Body of pancreas (tissue), 4 donors: Measurements from ENCODE around the gene SLC4A7. TPM values are rescaled to one million over a fixed set of nuclear protein-coding genes. Genes with fewer than 3 reads are reported as not detected.
"Not testable (repeated sequence)": the region's sequence is repeated elsewhere in the genome, so short reads cannot be mapped to it uniquely, and the experiment has no call there.

Experiments
- ATAC-seq: fragments of 150-250 bp; one replicate; pipeline ENCODE4 v1.9.1; 2016
- DNase-seq, 4 donors: peaks; one replicate each; pipeline ENCODE4 v3.0.0-alpha.2; 2019
- H3K27ac ChIP-seq, 4 donors: fragments of 200-600 bp; sonication (generic); 1 replicate in 3 of 4; 2 replicates in 1 of 4; pipeline versions ENCODE4 v1.5.1 to v1.6.1; 2016 to 2019; ENCODE audit warnings: mild to moderate bottlenecking in 1 of 4, mixed read lengths in 1 of 4, moderate library complexity in 1 of 4
- H3K27me3 ChIP-seq, 2 donors: fragments of 200-600 bp; sonication (generic); one replicate each; pipeline ENCODE4 v1.6.0; 2016; ENCODE audit warnings: mild to moderate bottlenecking in 1 of 2
- H3K36me3 ChIP-seq, 2 donors: fragments of 200-600 bp; sonication (generic); replicated peaks in 1 of 2; 2 replicates each; pipeline ENCODE4 v1.5.1; 2016; ENCODE audit warnings: low read depth in 2 of 2; ENCODE audit not compliant: insufficient read depth in 1 of 2
- H3K4me1 ChIP-seq: fragments of 200-600 bp; sonication (generic); one replicate; pipeline ENCODE4 v1.6.0; 2016
- H3K4me3 ChIP-seq, 2 donors: fragments of 200-600 bp; sonication (generic); 1 replicate in 1 of 2; 2 replicates in 1 of 2; pipeline ENCODE4 v1.5.1; 2016 to 2019
- H3K9me3 ChIP-seq, 3 donors: fragments of 200-600 bp; sonication (generic); 1 replicate in 2 of 3; 2 replicates in 1 of 3; pipeline ENCODE4 v1.5.1; 2016
- POLR2A ChIP-seq, 3 donors: fragments of 450-650 bp; IDR thresholded peaks; one replicate each; pipeline ENCODE4 v1.6.1; 2016; ENCODE audit warnings: antibody characterized with exemption in 3 of 3, mild to moderate bottlenecking in 2 of 3
- WGBS, 2 donors: methylation state at CpG; one replicate each; pipeline ENCODE4 v1.1.5; 2017; 5-methylcytosine and 5-hydroxymethylcytosine counted together
- intact Hi-C: fragments of 100-400 bp; cut with DNase I; formaldehyde crosslinking; loops from one replicate; pipeline ENCODE4 v1.15.1; 2023
- total RNA-seq, 2 donors: library from RNA; depleted of rRNA; stranded (reverse); fragments of >200 nt; gene quantifications; one replicate each; pipeline ENCODE4 v1.1.0, GENCODE V29; 2016
- TF ChIP-seq, protein P1 (sequence below), 7 experiments: fragments of 450-650 bp in 4 of 7; fragments of 200-600 bp in 3 of 7; sonication (generic) in 3 of 7; IDR thresholded peaks; one replicate each; pipeline ENCODE4 v1.5.1; 2016 to 2019; ENCODE audit warnings: antibody characterized with exemption in 7 of 7

The SLC4A7 gene
- total RNA-seq, 2 donors from 2014 or later, result 10.1 to 12.9 TPM

DNA sequence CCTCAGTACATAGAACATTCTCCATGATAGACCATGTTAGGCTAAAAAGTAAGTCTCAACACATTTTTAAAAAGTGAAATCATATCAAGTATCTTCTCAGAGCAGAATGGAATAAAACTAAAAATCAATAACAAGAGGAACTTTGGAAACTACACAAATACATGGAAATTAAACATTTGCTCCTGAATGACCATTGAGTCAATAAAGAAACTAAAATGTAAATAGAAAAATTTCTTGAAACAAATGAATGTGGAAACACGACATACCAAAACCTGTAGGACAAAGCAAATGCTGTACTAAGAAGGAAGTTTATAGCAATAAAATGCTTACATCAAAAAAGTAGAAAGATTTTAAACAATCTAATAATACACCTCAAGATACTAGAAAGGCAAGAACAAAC is 148.6 kb downstream of the SLC4A7 start:
- ATAC-seq (no peak), DNase-seq (no peak)
- Histone ChIP-seq H3K9me3 (peaks cover 0 to 4% (median 0%) of the 10 kb centered on the region in 3 donors), H3K4me3 (no peak overlapping the region), H3K36me3 (no peaks in the 10 kb centered on the region), H3K27ac (no peak overlapping the region), H3K4me1 (no peaks in the 10 kb centered on the region), H3K27me3 (no peaks in the 10 kb centered on the region)
- TF ChIP-seq, protein P1, sequence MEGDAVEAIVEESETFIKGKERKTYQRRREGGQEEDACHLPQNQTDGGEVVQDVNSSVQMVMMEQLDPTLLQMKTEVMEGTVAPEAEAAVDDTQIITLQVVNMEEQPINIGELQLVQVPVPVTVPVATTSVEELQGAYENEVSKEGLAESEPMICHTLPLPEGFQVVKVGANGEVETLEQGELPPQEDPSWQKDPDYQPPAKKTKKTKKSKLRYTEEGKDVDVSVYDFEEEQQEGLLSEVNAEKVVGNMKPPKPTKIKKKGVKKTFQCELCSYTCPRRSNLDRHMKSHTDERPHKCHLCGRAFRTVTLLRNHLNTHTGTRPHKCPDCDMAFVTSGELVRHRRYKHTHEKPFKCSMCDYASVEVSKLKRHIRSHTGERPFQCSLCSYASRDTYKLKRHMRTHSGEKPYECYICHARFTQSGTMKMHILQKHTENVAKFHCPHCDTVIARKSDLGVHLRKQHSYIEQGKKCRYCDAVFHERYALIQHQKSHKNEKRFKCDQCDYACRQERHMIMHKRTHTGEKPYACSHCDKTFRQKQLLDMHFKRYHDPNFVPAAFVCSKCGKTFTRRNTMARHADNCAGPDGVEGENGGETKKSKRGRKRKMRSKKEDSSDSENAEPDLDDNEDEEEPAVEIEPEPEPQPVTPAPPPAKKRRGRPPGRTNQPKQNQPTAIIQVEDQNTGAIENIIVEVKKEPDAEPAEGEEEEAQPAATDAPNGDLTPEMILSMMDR (IDR thresholded peaks at IDR 0.05), result no peak
- TF ChIP-seq POLR2A (IDR thresholded peaks at IDR 0.05), result no peak
- WGBS, 2 donors, result 18% methylated on average over 1 of the region's 1 CpG
- intact Hi-C loops, result no loop called here

DNA sequence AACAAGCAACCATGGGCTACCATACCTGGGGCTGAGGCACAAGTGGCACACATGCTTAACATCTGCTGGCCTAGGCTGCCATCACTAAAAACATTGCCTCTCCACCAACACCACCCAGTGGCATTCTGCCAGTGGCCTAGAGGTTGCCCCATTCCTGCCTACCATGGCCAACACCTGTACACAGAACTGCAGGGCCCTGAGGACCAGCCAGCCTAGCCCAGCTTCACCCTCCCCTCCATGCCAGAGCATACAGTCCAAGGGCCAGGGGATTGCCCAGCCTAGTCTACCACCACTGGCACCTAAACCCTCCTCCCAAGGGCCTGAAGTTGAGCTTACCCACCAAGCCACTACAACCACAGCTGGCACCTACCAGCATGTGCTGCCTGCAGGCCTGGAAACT is 150.3 kb downstream of the SLC4A7 start:
- no peaks in the 10 kb centered on the region for H3K9me3 ChIP-seq
- no peaks in the 10 kb centered on the region for H3K36me3 ChIP-seq
- H3K27me3 ChIP-seq, result no peaks in the 10 kb centered on the region
- no peak for DNase-seq
- no peak overlapping the region for H3K4me3 ChIP-seq
- no peak for ATAC-seq
- intact Hi-C loops, result no loop called here
- TF ChIP-seq, protein P1 (IDR thresholded peaks at IDR 0.05), result no peak
- TF ChIP-seq POLR2A (IDR thresholded peaks at IDR 0.05), result no peak
- no peak overlapping the region for H3K27ac ChIP-seq
- no peaks in the 10 kb centered on the region for H3K4me1 ChIP-seq

DNA sequence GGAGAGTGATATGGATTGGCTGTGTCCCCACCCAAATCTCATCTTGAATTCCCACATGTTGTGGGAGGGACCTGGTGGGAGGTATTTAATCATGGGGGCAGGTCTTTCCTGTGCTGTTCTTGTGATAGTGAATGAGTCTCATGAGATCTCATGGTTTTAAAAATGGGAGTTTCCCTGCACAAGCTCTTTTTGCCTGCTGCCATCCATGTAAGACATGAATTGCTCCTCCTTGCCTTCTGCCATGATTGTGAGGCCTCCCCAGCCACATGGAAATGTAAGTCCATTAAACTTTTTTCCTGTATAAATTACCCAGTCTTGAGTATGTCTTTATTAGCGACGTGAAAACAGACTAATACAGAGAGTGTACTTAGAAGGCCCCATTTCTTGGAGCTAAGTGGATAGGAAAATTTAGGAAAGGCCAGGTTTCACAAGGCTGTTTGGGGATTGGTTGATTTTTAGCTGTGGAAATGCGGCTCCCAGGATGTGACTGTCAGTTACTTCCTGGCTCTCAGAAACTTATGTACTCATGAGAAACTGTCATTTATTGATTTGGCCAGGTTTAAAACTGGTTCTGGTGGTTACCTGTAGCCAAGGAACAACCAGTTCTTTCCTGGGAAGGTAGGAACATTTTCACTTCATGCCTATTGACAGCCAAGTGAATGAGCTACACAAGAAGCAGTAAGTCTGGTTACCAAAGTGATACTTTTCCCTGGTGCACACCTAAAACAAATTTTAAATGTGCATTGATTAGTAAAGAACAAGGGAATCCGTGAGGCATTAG is 155.0 kb downstream of the SLC4A7 start:
- not testable (repeated sequence) for H3K36me3 ChIP-seq, H3K9me3 ChIP-seq, H3K4me3 ChIP-seq, H3K27ac ChIP-seq, ATAC-seq, H3K4me1 ChIP-seq, H3K27me3 ChIP-seq, DNase-seq
- WGBS, 2 donors, result 89 to 90% methylated on average over 4 of the region's 4 CpGs
- intact Hi-C loops, result loop anchor here (10.0 kb wide), 1 partner anchor 326 kb away; no protein-coding TSS in a partner anchor

DNA sequence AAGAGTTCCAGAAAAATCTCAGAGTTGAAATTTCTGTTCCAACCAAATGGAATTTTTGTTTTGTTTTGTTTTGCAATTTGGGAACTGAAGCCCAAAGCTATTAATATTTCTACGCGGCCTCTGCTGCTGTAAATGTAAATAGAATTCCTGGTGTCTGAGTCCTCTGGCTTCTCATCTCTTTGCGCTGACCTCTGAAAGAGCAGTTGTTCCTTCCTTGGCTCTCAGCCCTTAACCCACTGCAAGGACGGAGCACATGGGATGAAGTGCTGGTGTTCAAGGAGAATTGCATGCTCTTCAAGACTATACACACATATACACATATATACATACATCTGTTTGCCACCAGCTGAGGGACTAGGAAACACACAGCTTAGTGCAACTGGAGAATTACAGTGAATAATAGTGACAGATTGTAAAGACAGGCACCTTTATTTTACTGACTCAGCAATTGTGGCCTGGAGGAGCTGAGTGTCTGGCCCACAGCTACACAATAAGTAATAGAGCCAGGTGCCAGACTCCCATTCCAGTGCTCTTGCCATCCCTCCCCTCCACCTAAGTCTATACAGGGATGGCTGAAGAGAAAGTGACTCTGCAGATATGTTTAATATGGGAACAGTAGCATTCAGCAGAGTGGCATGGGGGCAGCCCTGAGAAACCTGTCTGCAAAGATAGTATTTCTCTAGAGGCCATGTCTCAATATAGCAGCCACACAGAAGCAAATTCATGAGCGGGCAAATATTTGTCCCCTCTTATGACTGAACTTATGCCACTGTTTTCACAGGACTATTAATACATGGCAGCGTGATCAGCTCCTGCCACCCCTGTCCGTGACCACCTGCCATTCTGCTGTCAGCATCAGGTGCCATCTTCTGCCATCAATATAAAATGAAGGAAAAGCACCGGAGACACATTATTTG is 157.3 kb downstream of the SLC4A7 start:
- 69 to 72% methylated on average over 8 of the region's 8 CpGs for WGBS, 2 donors
- TF ChIP-seq, protein P1 (IDR thresholded peaks at IDR 0.05), result no peak
- TF ChIP-seq POLR2A (IDR thresholded peaks at IDR 0.05), result no peak
- intact Hi-C loops, result loop anchor here (10.0 kb wide), 1 partner anchor 328 kb away; no protein-coding TSS in a partner anchor
- ATAC-seq (no peak), DNase-seq (peak in 2 of 4 donors; percentile 9 to 28)
- Histone ChIP-seq H3K9me3 (no peaks in the 10 kb centered on the region), H3K4me1 (no peaks in the 10 kb centered on the region), H3K27ac (no peak overlapping the region), H3K27me3 (no peaks in the 10 kb centered on the region), H3K36me3 (no peaks in the 10 kb centered on the region), H3K4me3 (no peak overlapping the region)

DNA sequence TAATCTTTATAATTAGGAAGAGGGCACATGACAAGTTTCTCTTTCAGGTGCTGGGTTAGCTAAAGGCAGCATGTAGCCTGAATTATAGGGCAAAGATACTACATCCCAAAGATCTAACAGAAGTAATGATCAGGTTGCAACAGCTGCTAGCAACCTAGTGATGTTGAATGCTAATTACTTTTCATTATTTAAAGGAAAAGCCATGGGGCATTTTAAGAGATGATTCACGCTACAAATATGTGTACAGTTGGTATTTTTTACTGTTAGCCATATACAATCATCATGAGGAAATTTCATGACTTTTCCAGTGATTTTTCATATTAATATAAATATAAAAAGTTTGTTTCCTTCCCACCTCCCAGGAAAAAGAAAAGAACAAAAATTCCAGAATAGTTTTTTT is 158.0 kb downstream of the SLC4A7 start:
- Histone ChIP-seq H3K27ac (no peak overlapping the region), H3K9me3 (no peaks in the 10 kb centered on the region), H3K4me3 (no peak overlapping the region), H3K27me3 (no peaks in the 10 kb centered on the region), H3K4me1 (no peaks in the 10 kb centered on the region), H3K36me3 (no peaks in the 10 kb centered on the region)
- WGBS, 2 donors, result 80 to 93% methylated on average over 1 of the region's 1 CpG
- ATAC-seq, result no peak
- TF ChIP-seq, protein P1 (IDR thresholded peaks at IDR 0.05), result no peak
- no peak for TF ChIP-seq POLR2A (IDR thresholded peaks at IDR 0.05)
- intact Hi-C loops, result loop anchor here (10.0 kb wide), 1 partner anchor 329 kb away; no protein-coding TSS in a partner anchor
- no peak for DNase-seq
